ENCODE data around the gene KRTAP4-12.

The KRTAP4-12 gene

DNA sequence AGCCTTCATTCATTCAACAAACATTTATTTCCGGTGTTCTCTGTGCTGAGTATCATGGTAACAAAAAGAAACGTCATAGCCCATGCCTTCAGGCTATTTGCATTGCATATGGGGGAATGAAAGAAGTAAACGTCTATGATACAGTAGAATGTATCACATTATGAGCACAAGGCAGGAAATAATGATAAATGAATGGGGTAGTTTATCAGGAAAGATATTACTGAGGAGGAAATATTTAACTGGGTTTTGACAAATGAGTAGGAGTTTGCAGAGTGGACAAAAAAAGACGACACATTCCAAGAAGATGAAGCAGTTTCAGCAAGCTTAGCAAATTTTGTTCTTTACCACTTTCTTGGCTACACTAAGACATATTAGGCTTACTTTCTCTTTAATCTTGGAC lies 41.4 kb downstream of the KRTAP4-12 start:
- TF ChIP-seq, protein P1, sequence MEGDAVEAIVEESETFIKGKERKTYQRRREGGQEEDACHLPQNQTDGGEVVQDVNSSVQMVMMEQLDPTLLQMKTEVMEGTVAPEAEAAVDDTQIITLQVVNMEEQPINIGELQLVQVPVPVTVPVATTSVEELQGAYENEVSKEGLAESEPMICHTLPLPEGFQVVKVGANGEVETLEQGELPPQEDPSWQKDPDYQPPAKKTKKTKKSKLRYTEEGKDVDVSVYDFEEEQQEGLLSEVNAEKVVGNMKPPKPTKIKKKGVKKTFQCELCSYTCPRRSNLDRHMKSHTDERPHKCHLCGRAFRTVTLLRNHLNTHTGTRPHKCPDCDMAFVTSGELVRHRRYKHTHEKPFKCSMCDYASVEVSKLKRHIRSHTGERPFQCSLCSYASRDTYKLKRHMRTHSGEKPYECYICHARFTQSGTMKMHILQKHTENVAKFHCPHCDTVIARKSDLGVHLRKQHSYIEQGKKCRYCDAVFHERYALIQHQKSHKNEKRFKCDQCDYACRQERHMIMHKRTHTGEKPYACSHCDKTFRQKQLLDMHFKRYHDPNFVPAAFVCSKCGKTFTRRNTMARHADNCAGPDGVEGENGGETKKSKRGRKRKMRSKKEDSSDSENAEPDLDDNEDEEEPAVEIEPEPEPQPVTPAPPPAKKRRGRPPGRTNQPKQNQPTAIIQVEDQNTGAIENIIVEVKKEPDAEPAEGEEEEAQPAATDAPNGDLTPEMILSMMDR (conservative IDR thresholded peaks at IDR 0.05) = no peak
- H3K27ac ChIP-seq = no peak overlapping the region

DNA sequence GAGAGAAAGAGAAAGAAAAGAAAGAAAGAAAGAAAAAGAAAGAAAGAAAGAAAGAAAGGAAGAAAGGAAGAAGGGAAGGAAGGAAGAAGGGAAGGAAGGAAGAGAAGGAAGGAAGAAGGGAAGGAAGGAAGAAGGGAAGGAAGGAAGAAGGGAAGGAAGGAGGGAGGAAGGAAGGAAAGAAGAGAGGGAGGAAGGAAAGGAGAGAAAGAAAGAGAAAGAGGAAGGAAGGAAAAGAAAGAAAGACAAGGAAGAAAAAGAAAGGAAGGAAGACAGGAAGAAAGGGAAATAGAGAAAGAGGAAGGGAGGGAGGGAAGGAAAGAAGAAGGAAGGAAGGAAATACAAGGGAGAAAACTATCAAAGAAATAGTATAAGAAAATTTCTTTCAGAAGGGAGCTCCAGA lies 47.2 kb downstream of the KRTAP4-12 start:
- TF ChIP-seq, protein P1 (conservative IDR thresholded peaks at IDR 0.05) = no peak
- H3K27ac ChIP-seq = no peak overlapping the region

DNA sequence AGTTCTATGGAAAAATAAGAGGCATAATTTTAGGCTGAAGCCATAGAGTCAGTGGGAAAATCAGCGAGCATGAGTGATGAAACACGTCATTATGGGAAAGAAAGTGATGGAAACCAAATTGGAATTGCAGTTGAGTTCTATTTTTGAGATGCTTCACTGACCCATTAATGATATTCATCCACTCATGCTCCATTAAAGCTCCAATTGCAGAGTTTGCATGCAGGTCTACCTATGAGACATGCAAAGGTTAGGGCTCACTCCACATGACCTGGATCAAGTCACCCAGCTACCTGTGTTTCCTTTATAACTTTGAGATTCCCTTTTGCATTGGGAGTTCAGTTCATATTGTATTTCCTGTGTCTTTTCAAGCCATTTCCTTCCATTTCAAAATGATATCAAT lies 50.3 kb downstream of the KRTAP4-12 start:
- TF ChIP-seq, protein P1 (conservative IDR thresholded peaks at IDR 0.05) = no peak
- no peak overlapping the region for H3K27ac ChIP-seq

Measured in VCaP (cell line).